Psoas muscle (tissue), 8 donors: ENCODE data around the gene MAN1A1. TPM values are rescaled to one million over a fixed set of nuclear protein-coding genes. Genes with fewer than 3 reads are reported as not detected.

Experiments used
- ATAC-seq, 4 donors: fragments of 200-7000 bp; cut with Tn5 transposase; one replicate each; pipeline ENCODE4 v1.9.1; 2020; ENCODE audit warnings: moderate library complexity in 3 of 4, mild to moderate bottlenecking in 2 of 4
- DNase-seq, 2 donors: peaks; one replicate each; pipeline ENCODE4 v3.0.0-alpha.2; 2020
- H3K27ac ChIP-seq: fragments of 200-600 bp; one replicate; pipeline ENCODE4 v1.8.0; 2022
- H3K27me3 ChIP-seq, 3 donors: fragments of 200-600 bp in 1 of 3; one replicate each; pipeline versions ENCODE4 v1.6.1 to v1.8.0; 2013 to 2022; ENCODE audit warnings: low read length in 2 of 3, mild to moderate bottlenecking in 2 of 3, moderate library complexity in 1 of 3; ENCODE audit not compliant: insufficient read depth in 3 of 3
- H3K36me3 ChIP-seq, 2 donors: fragments of 200-600 bp in 1 of 2; one replicate each; pipeline versions ENCODE4 v1.6.1 to v1.8.0; 2013 to 2022; ENCODE audit warnings: low read depth in 1 of 2, mild to moderate bottlenecking in 1 of 2, moderate library complexity in 1 of 2; ENCODE audit not compliant: insufficient read depth in 1 of 2
- H3K4me1 ChIP-seq: fragments of 200-600 bp; one replicate; pipeline ENCODE4 v1.8.0; 2022
- H3K4me3 ChIP-seq: fragments of 200-600 bp; one replicate; pipeline ENCODE4 v1.8.0; 2022; ENCODE audit warnings: mild to moderate bottlenecking
- H3K9me3 ChIP-seq: fragments of 200-600 bp; one replicate; pipeline ENCODE4 v1.8.0; 2022
- CTCF ChIP-seq: fragments of 200-600 bp; IDR thresholded peaks from one replicate; pipeline ENCODE4 v1.8.0; 2022; ENCODE audit warnings: antibody characterized with exemption
- WGBS, 3 donors: extraction: QIAGEN DNeasy Blood & Tissue Kit; methylation state at CpG; one replicate each; pipeline versions ENCODE4 v1.1.6 to v1.1.7; 2013; 5-methylcytosine and 5-hydroxymethylcytosine counted together
- intact Hi-C, 2 donors: fragments of 100-400 bp; cut with DNase I; formaldehyde crosslinking; loops; one replicate each; pipeline versions ENCODE4 v1.11.0 to v1.14.2; 2022
- polyA plus RNA-seq, 3 donors: library from polyadenylated mRNA; stranded (reverse); fragments of 200-250 nt; gene quantifications; one replicate each; pipeline ENCODE4 v1.2.3, GENCODE V29; 2013
- total RNA-seq, 4 donors: library from RNA; stranded (reverse); fragmentation: NEBNext Ultra II Directional in 2 of 4; extraction: Animal tissue kit (Norgen Biotek cat#: 25700) in 2 of 4; gene quantifications; one replicate each; pipeline versions ENCODE4 v1.2.1 to v1.2.4, GENCODE V29; 2021 to 2023
- donor health status: healthy with polysubstance abuse.
- donor health status: DM: no; HTN: no; CAD: no; lungs with moderate emphysema.
- donor health status: Bipolar disorder and iron deficiency.
- donor health status: healthy.
- donor health status: DM: yes; HTN: yes; CAD: no.
- donor health status: DM: no; HTN: no; CAD: no.
- donor health status: DM: no; HTN: no; CAD: no.
- donor health status: DM: yes; HTN: yes; CAD: no.

The MAN1A1 gene
- total and polyA plus RNA-seq, 7 donors: 3.7 to 14.6 (median 6.2) TPM

- 46 to 84% (median 50%) methylated on average over 4 of the region's 4 CpGs for WGBS, 3 donors
- Histone ChIP-seq H3K27ac (no peak overlapping the region), H3K27me3 (no peaks in the 10 kb centered on the region), H3K9me3 (no peaks in the 10 kb centered on the region), H3K4me1 (no peaks in the 10 kb centered on the region), H3K36me3 (peaks cover 0 to 10% of the 10 kb centered on the region in 2 donors), H3K4me3 (no peak overlapping the region)
- intact Hi-C loops: no loop called here
- ATAC-seq: no peak
- no peak for DNase-seq
- no peak for TF ChIP-seq CTCF
Measured at GRCh38 chr6:119306396-119306968, 43.1 kb downstream of the MAN1A1 start.

GRCh38 chr6:119303164-119303887 lies 46.2 kb downstream of the MAN1A1 start:
- Histone ChIP-seq H3K4me1 (no peaks in the 10 kb centered on the region), H3K9me3 (no peaks in the 10 kb centered on the region), H3K27ac (no peak overlapping the region), H3K36me3 (peaks cover 0 to 12% of the 10 kb centered on the region in 2 donors), H3K4me3 (no peak overlapping the region), H3K27me3 (no peaks in the 10 kb centered on the region)
- TF ChIP-seq CTCF: no peak
- 88 to 89% (median 88%) methylated on average over 3 of the region's 3 CpGs for WGBS, 3 donors
- no peak for DNase-seq
- intact Hi-C loops: no loop called here
- no peak for ATAC-seq

DNA sequence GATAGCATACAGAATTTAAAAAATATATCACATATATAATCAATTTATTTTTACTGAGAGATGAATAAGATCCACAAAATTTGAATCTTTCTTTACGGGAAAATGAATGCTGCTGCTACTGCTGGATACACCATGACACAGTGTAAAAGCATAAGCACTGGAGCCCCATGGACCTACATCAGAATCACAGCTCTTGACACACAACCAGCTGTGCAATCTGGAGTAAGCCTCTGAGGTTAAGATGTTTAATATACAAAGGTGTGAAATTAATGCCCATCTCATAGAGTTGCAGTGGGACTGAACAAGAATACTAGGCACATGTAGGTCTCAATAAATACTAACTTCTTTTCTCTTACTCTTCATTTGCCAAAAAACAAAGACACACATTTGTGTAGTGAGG lies 48.1 kb downstream of the MAN1A1 start:
- no peak for TF ChIP-seq CTCF
- ATAC-seq: no peak
- H3K27ac ChIP-seq: no peak overlapping the region
- H3K4me1 ChIP-seq: no peaks in the 10 kb centered on the region
- no peaks in the 10 kb centered on the region for H3K9me3 ChIP-seq
- no peak overlapping the region for H3K4me3 ChIP-seq
- no peak for DNase-seq
- H3K27me3 ChIP-seq: no peaks in the 10 kb centered on the region
- H3K36me3 ChIP-seq: peaks cover 0 to 11% of the 10 kb centered on the region in 2 donors
- intact Hi-C loops: no loop called here
- 95 to 100% (median 96%) methylated on average over 1 of the region's 1 CpG for WGBS, 3 donors

GRCh38 chr6:119299694-119300093 lies 49.9 kb downstream of the MAN1A1 start:
- DNase-seq (no peak), ATAC-seq (no peak)
- Histone ChIP-seq H3K36me3 (peaks cover 0 to 6% of the 10 kb centered on the region in 2 donors), H3K4me3 (no peak overlapping the region), H3K4me1 (no peaks in the 10 kb centered on the region), H3K27ac (no peak overlapping the region), H3K27me3 (no peaks in the 10 kb centered on the region), H3K9me3 (no peaks in the 10 kb centered on the region)
- intact Hi-C loops: no loop called here
- WGBS, 3 donors: 91 to 95% (median 93%) methylated on average over 2 of the region's 2 CpGs
- no peak for TF ChIP-seq CTCF
